NCI-H345 treated with DMSO at 0.1 percent for 48 hours (cell line): ENCODE data around the gene ZNF428.
"Not testable (repeated sequence)": the region's sequence is repeated elsewhere in the genome, so short reads cannot be mapped to it uniquely, and the experiment has no call there.

Experiments used
- DNase-seq: peaks from one replicate; lab custom pipeline; 2025; ENCODE audit not compliant: unreplicated experiment; lab: John Stamatoyannopoulos, UW

The ZNF428 gene

GRCh38 chr19:43619262-43620060 lies at the start of gene ZNF428:
ZNF428 (minus strand) TSS chr19:43619629; CDS start chr19:43614304, 5,325 bp downstream.
- DNase-seq, result peak; percentile 50

GRCh38 chr19:43668406-43669109 lies 49.1 kb upstream of the ZNF428 start:
- peak; percentile 96 for DNase-seq

- DNase-seq, result no peak
These were observed 48.5 kb upstream of the ZNF428 start for GRCh38 chr19:43667876-43668405.

- DNase-seq, result no peak
These were observed 47.9 kb upstream of the ZNF428 start for GRCh38 chr19:43667126-43667875.

- DNase-seq, result no peak
These were observed 44.6 kb upstream of the ZNF428 start for GRCh38 chr19:43664018-43664417.

GRCh38 chr19:43662487-43662886 lies 43.1 kb upstream of the ZNF428 start:
- DNase-seq, result no peak

GRCh38 chr19:43660971-43661360 lies 41.5 kb upstream of the ZNF428 start:
- no peak for DNase-seq

- no peak for DNase-seq
These were observed 41.0 kb upstream of the ZNF428 start for GRCh38 chr19:43660301-43660970.

GRCh38 chr19:43658494-43658893 lies 39.1 kb upstream of the ZNF428 start:
- no peak for DNase-seq

GRCh38 chr19:43658001-43658400 lies 38.6 kb upstream of the ZNF428 start:
- DNase-seq, result no peak

- no peak for DNase-seq
These were observed 37.0 kb upstream of the ZNF428 start for GRCh38 chr19:43656436-43656835.

- DNase-seq, result no peak
These were observed 33.1 kb upstream of the ZNF428 start for GRCh38 chr19:43652546-43652874.

- no peak for DNase-seq
These were observed 32.5 kb upstream of the ZNF428 start for GRCh38 chr19:43651758-43652545.

- not testable (repeated sequence) for DNase-seq
These were observed 30.8 kb upstream of the ZNF428 start for GRCh38 chr19:43650276-43650675.

- no peak for DNase-seq
These were observed 30.1 kb upstream of the ZNF428 start for GRCh38 chr19:43649514-43649913.

GRCh38 chr19:43648633-43649032 lies 29.2 kb upstream of the ZNF428 start:
- no peak for DNase-seq

GRCh38 chr19:43644181-43644580 lies 24.8 kb upstream of the ZNF428 start:
- no peak for DNase-seq

GRCh38 chr19:43643326-43643725 lies 23.9 kb upstream of the ZNF428 start:
- DNase-seq, result no peak

GRCh38 chr19:43642531-43642930 lies 23.1 kb upstream of the ZNF428 start:
- no peak for DNase-seq

- no peak for DNase-seq
These were observed 21.9 kb upstream of the ZNF428 start for GRCh38 chr19:43641333-43641732.
